ENCODE results near the gene CDK18.

The CDK18 gene

DNA sequence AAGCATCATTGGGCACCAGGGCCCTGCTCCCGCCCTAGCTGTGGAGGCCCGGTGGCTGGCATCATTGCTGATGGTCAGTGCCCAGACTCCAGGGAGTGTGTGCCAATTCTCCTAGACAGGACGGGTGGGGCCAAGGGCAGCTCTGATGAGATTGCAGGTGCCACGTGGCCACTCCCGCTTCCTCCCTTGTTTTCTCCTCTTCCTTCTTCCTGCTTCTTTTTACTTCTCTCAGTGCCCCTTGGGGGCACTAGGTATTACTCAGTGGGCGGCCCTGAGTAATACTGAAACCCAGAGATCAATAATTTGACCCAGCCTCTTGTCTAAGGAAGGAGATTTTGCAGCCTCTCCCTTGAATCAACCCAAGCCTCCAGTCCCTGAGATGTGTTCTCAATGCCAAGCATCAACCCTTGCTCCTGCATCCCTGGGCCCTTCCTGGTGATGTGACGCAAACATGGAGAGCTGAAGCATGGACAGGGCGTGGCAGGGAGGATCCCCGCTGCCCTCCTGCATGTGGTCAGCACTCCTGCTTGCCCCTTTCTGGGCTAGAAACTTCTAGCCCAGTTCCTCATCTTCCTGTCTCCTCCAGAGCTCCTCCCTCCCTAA lies 32.4 kb downstream of the CDK18 start:
- H3K36me3 ChIP-seq (ENCODE audit: insufficient read depth, low read length): no peaks in the 10 kb centered on the region
- H3K27me3 ChIP-seq (ENCODE audit: insufficient read depth, low read length, poor library complexity): peaks cover 8% of the 10 kb centered on the region
- no peak overlapping the region for H3K9ac ChIP-seq (ENCODE audit: low read depth, low read length)
- no peak for ATAC-seq (ENCODE audit: insufficient read depth, low read depth)
- TF ChIP-seq EZH2 (IDR thresholded peaks at IDR 0.05; ENCODE audit: borderline replicate concordance, low read depth, low read length, severe bottlenecking): no peak
- TF ChIP-seq, protein P1, sequence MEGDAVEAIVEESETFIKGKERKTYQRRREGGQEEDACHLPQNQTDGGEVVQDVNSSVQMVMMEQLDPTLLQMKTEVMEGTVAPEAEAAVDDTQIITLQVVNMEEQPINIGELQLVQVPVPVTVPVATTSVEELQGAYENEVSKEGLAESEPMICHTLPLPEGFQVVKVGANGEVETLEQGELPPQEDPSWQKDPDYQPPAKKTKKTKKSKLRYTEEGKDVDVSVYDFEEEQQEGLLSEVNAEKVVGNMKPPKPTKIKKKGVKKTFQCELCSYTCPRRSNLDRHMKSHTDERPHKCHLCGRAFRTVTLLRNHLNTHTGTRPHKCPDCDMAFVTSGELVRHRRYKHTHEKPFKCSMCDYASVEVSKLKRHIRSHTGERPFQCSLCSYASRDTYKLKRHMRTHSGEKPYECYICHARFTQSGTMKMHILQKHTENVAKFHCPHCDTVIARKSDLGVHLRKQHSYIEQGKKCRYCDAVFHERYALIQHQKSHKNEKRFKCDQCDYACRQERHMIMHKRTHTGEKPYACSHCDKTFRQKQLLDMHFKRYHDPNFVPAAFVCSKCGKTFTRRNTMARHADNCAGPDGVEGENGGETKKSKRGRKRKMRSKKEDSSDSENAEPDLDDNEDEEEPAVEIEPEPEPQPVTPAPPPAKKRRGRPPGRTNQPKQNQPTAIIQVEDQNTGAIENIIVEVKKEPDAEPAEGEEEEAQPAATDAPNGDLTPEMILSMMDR (IDR thresholded peaks at IDR 0.05; ENCODE audit: borderline replicate concordance, extremely low read depth, low read length, poor library complexity, severe bottlenecking): no peak
- DNase-seq: no peak
- H3K4me1 ChIP-seq (ENCODE audit: insufficient read depth, low read length): no peaks in the 10 kb centered on the region
- H3K27ac ChIP-seq (ENCODE audit: low read length): no peak overlapping the region
- H3K9me3 ChIP-seq (ENCODE audit: insufficient read depth, low read length, severe bottlenecking): no peaks in the 10 kb centered on the region
- H3K79me2 ChIP-seq (ENCODE audit: insufficient read depth, low read length): no peaks in the 10 kb centered on the region
- no peak overlapping the region for H2AFZ ChIP-seq (ENCODE audit: low read depth, low read length)
- H3K4me2 ChIP-seq (ENCODE audit: insufficient read depth, low read length): no peak overlapping the region
- no peaks in the 10 kb centered on the region for H4K20me1 ChIP-seq (ENCODE audit: insufficient read depth, low read length)
- no peak overlapping the region for H3K4me3 ChIP-seq (ENCODE audit: low read depth in 1 of 2, low read length in 2 of 2)

DNA sequence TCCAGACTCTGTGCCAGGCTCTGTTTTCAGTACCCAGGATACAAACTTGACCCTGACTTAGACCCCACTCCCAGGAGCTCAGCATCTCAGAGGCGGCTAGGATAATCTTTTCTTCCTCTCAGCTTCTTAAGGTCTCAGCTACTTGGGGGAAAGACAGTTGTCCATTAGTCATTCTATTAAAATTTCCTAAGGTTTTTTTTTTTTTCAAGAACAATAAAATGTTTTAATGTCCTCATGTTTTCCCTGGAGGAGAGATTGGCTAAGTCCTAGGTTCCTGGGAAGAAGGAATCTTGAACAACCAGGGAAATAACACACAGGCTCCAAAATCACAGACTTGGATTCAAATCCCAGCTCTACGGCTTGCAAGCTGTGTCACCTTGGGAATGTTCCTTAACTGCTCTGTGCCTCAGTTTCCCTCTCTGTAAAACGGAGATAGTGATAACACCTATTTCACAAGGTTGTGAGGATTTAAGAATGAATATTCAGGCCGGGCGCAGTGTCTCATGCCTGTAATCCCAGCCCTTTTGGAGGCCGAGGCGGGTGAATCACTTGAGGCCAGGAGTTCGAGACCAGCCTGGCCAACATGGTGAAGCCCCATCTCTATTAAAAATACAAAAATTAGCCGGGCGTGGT lies 33.0 kb downstream of the CDK18 start:
- Histone ChIP-seq H3K79me2 (ENCODE audit: insufficient read depth, low read length) (no peaks in the 10 kb centered on the region), H3K27ac (ENCODE audit: low read length) (no peak overlapping the region), H3K36me3 (ENCODE audit: insufficient read depth, low read length) (no peaks in the 10 kb centered on the region), H3K9me3 (ENCODE audit: insufficient read depth, low read length, severe bottlenecking) (no peaks in the 10 kb centered on the region), H4K20me1 (ENCODE audit: insufficient read depth, low read length) (no peaks in the 10 kb centered on the region), H3K4me1 (ENCODE audit: insufficient read depth, low read length) (no peaks in the 10 kb centered on the region), H2AFZ (ENCODE audit: low read depth, low read length) (no peak overlapping the region), H3K4me3 (ENCODE audit: low read depth in 1 of 2, low read length in 2 of 2) (no peak overlapping the region), H3K4me2 (ENCODE audit: insufficient read depth, low read length) (no peak overlapping the region), H3K9ac (ENCODE audit: low read depth, low read length) (no peak overlapping the region), H3K27me3 (ENCODE audit: insufficient read depth, low read length, poor library complexity) (peaks cover 8% of the 10 kb centered on the region)
- ATAC-seq (ENCODE audit: insufficient read depth, low read depth) (no peak), DNase-seq (no peak)
- TF ChIP-seq, protein P1 (IDR thresholded peaks at IDR 0.05; ENCODE audit: borderline replicate concordance, extremely low read depth, low read length, poor library complexity, severe bottlenecking): no peak

DNA sequence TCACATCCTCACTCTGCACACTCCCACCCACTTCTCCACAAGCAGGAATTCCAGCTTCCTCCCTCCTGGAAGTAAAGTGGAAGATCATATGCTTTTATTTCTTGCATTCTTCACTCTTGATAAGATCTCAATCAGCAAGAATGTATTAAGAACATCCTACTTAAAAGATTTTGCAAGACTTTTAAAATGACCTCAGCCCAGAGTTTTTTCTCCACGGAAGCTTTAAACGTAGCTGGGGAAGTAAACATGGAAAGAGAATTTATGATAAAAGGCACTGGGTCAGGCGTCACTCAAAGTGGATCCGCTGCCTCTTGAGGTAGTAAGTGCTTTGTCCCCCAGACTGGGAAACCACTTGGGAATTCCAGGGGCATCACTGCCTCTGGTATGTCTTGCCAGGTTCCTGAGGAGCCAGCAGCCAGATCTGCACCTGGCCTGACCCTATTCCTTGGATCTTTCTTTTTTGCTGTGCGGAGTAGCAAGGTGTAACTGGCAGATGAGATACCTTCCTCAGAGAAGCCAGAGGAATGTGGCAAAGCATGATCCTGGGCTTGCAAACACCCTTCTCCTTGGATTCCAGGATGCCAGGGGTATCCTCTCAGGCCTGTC lies 33.9 kb downstream of the CDK18 start:
- Histone ChIP-seq H3K27ac (ENCODE audit: low read length) (no peak overlapping the region), H2AFZ (ENCODE audit: low read depth, low read length) (no peak overlapping the region), H3K79me2 (ENCODE audit: insufficient read depth, low read length) (no peaks in the 10 kb centered on the region), H4K20me1 (ENCODE audit: insufficient read depth, low read length) (no peaks in the 10 kb centered on the region), H3K4me3 (ENCODE audit: low read depth in 1 of 2, low read length in 2 of 2) (no peak overlapping the region), H3K36me3 (ENCODE audit: insufficient read depth, low read length) (no peaks in the 10 kb centered on the region), H3K27me3 (ENCODE audit: insufficient read depth, low read length, poor library complexity) (peaks cover 8% of the 10 kb centered on the region), H3K4me2 (ENCODE audit: insufficient read depth, low read length) (no peak overlapping the region), H3K9ac (ENCODE audit: low read depth, low read length) (no peak overlapping the region), H3K4me1 (ENCODE audit: insufficient read depth, low read length) (no peaks in the 10 kb centered on the region), H3K9me3 (ENCODE audit: insufficient read depth, low read length, severe bottlenecking) (no peaks in the 10 kb centered on the region)
- DNase-seq: no peak
- TF ChIP-seq, protein P1 (IDR thresholded peaks at IDR 0.05; ENCODE audit: borderline replicate concordance, extremely low read depth, low read length, poor library complexity, severe bottlenecking): no peak
- no peak for TF ChIP-seq EZH2 (IDR thresholded peaks at IDR 0.05; ENCODE audit: borderline replicate concordance, low read depth, low read length, severe bottlenecking)
- ATAC-seq (ENCODE audit: insufficient read depth, low read depth): no peak

Data from DND-41 (cell line).